ENCODE measurements around the gene BEST1.

BEST1 gene

GRCh38 chr11:61950035-61950547, at the start of gene BEST1:
BEST1 (plus strand) TSS chr11:61950351; CDS start chr11:61951807, 1,456 bp downstream.
- peak within 1 kb of the TSS; percentile 49 for H3K27ac ChIP-seq

GRCh38 chr11:61901397-61901796, 48.8 kb upstream of the BEST1 start:
- H3K27ac ChIP-seq, result no peak overlapping the region

More at GRCh38 chr11:61950035-61950547, at the start of gene BEST1:
- no peak for DNase-seq (ENCODE audit: low read depth, low spot score)

GRCh38 chr11:61902313-61902712, 47.8 kb upstream of the BEST1 start:
- no peak for DNase-seq (ENCODE audit: low read depth, low spot score)
- H3K27ac ChIP-seq, result no peak overlapping the region

More at GRCh38 chr11:61901397-61901796, 48.8 kb upstream of the BEST1 start:
- DNase-seq (ENCODE audit: low read depth, low spot score), result no peak

DNA sequence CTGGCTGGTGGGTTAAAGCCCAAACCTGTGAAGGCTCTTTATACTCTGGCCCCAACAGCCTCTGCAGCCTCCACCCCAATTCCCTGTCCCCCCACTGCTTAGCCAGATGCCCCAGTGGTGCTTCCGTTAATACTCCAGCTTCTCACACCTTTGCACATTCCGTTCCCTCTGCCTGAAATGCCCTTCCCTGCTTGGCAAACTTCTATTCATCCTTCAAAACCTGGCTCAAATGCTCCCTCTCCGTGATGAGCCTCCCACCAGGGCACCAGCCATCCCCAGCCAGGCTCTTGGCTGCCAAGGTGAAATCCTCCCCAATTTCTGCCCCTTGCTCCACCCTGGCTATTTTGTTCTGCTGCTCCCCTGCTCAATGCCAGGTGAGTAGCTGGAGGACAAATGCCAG, 46.3 kb upstream of the BEST1 start:
- no peak for DNase-seq (ENCODE audit: low read depth, low spot score)
- H3K27ac ChIP-seq, result no peak overlapping the region

GRCh38 chr11:61904539-61905048, 45.6 kb upstream of the BEST1 start:
- H3K27ac ChIP-seq, result no peak overlapping the region
- DNase-seq (ENCODE audit: low read depth, low spot score), result no peak

GRCh38 chr11:61905067-61905696, 45.0 kb upstream of the BEST1 start:
- DNase-seq (ENCODE audit: low read depth, low spot score), result no peak
- no peak overlapping the region for H3K27ac ChIP-seq

GRCh38 chr11:61905801-61906521, 44.2 kb upstream of the BEST1 start:
- DNase-seq (ENCODE audit: low read depth, low spot score), result no peak
- no peak overlapping the region for H3K27ac ChIP-seq

DNA sequence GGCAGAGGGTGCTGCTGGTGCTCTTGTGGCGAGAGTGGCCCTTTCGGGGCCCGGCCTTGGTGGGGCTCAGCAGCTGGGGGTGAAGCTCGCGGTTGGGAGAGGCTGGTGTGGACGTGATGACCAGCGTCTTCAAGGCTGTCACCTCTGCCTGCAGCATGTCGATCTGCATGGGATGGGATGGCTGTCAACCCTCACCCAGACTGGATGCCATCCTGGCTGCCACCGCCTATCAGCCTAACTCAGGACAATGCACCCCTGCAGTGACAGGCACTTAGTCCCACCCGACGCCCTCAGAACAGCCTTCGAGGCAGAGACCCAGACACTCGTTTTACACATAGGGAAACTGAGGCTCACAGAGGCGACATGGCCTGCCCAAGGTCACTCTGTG, 43.6 kb upstream of the BEST1 start:
- DNase-seq (ENCODE audit: low read depth, low spot score), result no peak
- H3K27ac ChIP-seq, result no peak overlapping the region

DNA sequence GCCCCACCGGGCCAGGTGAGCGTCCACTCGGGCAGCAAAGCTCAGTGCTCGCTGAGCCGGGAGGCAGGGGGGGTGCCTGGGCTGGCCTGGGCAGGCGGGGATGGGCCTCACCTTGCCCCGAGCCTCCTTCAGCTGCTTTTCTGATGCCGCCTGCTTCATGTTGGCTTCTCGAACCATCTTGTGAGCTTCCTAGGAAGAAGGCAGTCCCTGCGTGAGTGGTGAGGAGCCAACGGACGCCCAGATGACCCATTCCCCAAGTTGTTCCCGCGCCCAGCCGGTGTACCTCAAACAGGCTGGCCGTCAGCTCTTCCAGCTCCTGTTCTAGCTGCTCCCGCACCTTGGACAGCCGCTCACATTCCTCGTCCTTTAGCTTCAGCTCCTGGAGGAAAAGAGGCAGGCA, 42.9 kb upstream of the BEST1 start:
- no peak overlapping the region for H3K27ac ChIP-seq
- DNase-seq (ENCODE audit: low read depth, low spot score), result no peak

DNA sequence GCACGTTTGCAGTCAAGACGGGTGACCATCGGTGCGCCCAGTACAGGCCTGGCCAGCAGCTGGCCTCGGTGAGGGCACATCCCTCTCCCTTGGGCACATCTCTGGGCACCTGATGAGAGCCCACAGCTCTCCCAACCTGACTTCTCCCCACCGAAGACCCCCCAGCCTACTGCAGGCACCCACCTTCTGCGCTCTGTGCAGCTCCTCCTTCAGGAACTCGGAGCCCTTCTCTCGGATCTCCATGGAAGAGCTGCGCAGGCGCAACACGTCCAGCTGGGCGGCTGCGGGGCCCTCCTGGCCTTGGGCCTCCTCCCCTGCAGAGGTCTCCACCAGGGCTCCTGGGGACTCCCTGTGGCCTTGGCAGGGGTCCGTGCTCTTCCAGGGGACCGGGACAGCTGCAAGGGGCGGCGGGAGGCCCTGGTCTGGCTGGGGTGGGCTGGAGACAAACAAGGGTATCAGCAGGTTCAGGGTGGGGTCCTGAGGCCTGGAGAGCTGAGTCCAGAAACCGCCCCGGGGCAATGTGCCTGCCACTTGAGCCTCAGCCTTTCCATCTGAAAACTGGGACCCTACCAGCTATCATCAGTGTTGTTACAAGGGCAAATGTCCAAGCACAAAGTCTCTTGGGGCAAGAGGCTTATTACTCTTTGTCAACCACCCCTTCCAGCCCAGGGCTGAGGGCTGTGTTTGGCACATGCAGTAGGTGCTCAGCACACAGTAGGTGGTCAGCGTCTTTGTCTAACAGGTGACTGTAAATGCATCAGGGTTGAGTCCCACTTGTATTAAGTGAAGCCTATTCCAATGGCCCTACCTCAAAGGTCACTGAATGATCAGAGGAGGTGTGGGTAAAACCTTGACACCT, 42.1 kb upstream of the BEST1 start:
- DNase-seq (ENCODE audit: low read depth, low spot score), result no peak
- H3K27ac ChIP-seq, result no peak overlapping the region

- H3K27ac ChIP-seq, result no peak overlapping the region
- DNase-seq (ENCODE audit: low read depth, low spot score), result no peak
Observed at GRCh38 chr11:61908730-61909316, 41.3 kb upstream of the BEST1 start.

DNA sequence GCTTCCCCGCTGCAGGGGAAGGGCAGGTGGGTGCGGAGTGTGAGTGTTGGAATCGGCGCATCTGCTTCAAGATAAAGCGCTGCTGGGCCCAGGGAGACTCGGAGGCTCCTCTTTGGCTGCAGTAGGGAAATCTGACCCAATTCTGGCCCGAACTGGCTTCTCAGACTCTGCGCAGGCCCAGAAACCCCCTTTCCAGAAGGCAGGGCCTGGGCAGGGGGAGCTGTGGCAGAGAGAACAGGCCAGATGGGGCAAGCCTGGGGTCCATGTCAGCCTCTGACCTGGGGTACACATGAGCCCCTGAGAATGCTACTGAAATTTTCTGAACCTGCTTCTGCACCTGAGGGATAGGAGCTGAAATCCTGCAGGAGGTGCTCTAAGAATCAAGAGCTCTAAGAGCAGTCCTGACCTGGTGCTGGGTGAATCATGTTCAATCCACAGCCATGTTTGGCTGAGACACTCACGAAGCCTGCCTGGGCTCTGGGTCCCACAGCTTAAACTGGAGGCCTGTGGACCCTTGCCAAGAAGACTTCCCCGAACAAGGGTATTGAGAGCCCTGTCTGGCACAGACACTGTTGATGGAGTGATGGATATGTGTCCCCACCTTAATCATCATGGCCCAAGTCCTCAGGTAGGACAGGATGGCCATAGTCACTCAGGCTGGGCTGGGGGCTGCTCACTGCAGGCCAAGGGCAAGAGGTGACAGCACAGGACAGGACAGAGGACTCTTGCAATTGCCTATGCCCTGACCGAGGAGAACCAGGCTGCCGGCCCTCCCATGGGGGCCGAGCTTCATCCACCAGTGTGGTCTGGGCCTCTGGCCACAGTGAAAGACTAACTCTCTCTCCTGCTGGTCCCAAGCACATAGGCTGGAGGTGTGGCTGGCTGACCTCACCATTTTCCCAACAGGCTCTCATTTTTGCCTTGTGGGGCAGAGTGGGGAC, 39.7 kb upstream of the BEST1 start:
- no peak overlapping the region for H3K27ac ChIP-seq
- no peak for DNase-seq (ENCODE audit: low read depth, low spot score)

DNA sequence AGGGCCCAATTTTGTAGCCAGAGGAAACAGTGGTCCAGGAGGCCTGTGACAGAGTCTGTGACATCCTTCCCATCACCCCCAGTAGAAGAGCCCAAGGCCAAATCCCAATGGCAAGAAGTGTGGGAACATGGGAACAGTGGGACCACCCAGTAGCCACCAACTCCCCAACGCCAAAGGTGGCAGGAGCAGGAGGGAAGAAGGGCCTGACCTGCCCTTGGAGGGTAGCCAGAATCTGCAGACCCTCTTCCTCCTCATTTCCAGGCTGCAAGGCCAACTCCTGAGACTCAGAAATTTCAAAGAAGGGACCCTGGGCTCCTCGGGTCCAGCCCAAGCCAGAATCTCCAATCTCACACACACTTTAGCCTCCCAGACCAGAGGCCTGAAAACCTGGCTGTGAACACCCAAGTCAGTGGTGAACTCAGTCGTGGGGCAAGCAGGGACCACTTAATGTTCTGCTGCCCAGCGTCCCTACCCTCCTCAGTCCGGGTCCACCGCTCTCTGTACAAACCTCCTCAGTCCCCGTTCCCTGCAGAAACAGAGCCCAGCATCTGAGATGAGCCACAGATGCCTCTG, 38.9 kb upstream of the BEST1 start:
- DNase-seq (ENCODE audit: low read depth, low spot score), result no peak
- H3K27ac ChIP-seq, result no peak overlapping the region

- H3K27ac ChIP-seq, result no peak overlapping the region
- DNase-seq (ENCODE audit: low read depth, low spot score), result no peak
Observed at GRCh38 chr11:61911701-61912529, 38.2 kb upstream of the BEST1 start.

- H3K27ac ChIP-seq, result no peak overlapping the region
- no peak for DNase-seq (ENCODE audit: low read depth, low spot score)
Observed at GRCh38 chr11:61912530-61912898, 37.6 kb upstream of the BEST1 start.

DNA sequence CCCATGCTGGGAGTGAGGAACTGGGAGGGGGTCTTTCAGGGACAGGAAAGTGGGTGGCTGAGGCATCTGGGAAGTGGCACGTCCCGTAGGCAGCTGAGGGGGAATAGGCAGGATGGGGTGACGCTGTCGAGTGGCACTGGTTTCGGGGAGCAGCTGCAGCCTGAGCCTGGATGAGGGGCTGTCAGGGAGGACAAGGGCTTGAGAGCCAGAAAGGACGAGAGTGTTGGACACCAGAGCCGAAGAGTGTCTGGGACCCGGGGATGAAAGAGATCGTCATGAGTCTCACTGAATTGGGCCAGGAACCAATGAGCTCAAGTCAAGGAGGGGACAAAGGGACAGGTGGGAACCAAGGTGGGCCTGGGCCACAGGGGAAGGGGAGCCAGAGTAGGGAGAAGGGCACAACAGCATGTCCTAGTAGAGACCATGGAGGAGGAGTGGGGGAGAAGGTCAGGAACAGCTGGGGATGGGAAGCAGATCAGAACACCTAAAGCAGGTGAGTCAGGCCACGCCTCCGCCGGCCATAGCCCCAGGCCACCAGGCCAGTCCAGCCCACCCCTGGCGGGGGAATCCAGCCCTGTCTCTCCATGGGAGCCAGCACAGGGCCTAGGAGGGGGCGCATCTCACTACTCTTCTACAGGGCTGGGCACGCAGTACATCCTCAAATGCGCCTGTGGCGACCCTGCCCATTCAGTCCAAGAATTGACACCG, 37.0 kb upstream of the BEST1 start:
- no peak for DNase-seq (ENCODE audit: low read depth, low spot score)
- H3K27ac ChIP-seq, result no peak overlapping the region

DNA sequence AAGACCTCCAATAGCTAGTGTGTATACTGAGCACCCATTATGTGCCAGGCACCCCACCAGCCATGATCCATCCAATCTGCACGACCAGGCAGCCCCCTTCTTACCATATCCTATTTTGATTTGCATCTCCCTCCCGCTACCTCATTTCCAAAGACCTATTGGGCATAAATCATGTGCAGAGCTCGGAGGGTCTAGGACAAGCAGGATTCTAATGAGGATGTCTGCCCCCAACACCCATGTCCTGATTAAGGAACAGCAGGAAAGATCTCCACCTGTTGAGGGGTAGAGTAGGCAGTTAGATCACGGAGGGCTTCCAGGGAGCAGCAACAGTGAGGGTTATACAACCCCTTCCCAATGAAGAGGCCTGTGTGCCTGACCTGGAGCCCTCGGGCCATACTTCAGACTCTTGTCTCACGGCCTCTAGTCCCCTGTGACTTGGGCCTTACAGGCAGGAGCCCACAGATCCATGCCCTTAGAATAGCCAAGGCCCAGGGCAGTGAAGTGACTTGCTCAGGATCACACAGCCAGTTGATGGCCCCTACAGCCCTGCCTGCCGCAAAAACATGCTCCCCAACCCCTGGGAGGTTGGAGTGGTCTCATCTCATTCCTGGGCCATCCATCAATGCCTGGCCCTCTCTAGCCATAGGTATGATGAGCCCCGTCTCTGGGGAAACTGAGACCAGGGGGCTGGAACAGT, 36.3 kb upstream of the BEST1 start:
- H3K27ac ChIP-seq, result no peak overlapping the region
- no peak for DNase-seq (ENCODE audit: low read depth, low spot score)

Data from epithelial cell of prostate (primary cell).